GM23338 (cell line): ENCODE measurements around the gene PIAS4.

Source experiments
- CREB1 ChIP-seq: fragments of 250-450 bp; sonication (Bioruptor Pico); IDR thresholded peaks from 2 replicates; pipeline ENCODE4 v1.5.0; 2020; ENCODE audit warnings: low read depth, mild to moderate bottlenecking, moderate library complexity
- EZH2 ChIP-seq: fragments of 200-600 bp; sonication (generic); IDR thresholded peaks from one replicate; pipeline ENCODE4 v1.8.0; 2017; ENCODE audit warnings: antibody characterized with exemption, mild to moderate bottlenecking, low read depth; ENCODE audit not compliant: unreplicated experiment
- EZH2phosphoT487 ChIP-seq: fragments of 200-600 bp; sonication (generic); IDR thresholded peaks from one replicate; pipeline ENCODE4 v1.8.1; 2018; ENCODE audit warnings: antibody characterized with exemption; ENCODE audit not compliant: unreplicated experiment
- JUNB ChIP-seq: IDR thresholded peaks from one replicate; pipeline ENCODE4 v1.6.1; 2016; ENCODE audit warnings: antibody characterized with exemption; ENCODE audit not compliant: unreplicated experiment
- POLR2AphosphoS5 ChIP-seq: IDR thresholded peaks from 2 replicates; pipeline ENCODE4 v1.6.1; 2016; ENCODE audit warnings: antibody characterized with exemption, low read depth
- STAT1 ChIP-seq: IDR thresholded peaks from one replicate; pipeline ENCODE4 v1.6.1; 2016; ENCODE audit warnings: antibody characterized with exemption; ENCODE audit not compliant: unreplicated experiment
- ZNF114 ChIP-seq: fragments of 250-450 bp; sonication (Bioruptor Pico); IDR thresholded peaks from 2 replicates; pipeline ENCODE4 v1.5.0; 2020; ENCODE audit warnings: mild to moderate bottlenecking, moderate library complexity
- TF ChIP-seq, protein P1 (sequence below), 2 experiments: fragments of 200-600 bp in 1 of 2; sonication (generic) in 1 of 2; conservative IDR thresholded peaks; 2 replicates each; pipeline versions ENCODE4 v1.5.1 to v1.6.1; 2016 to 2017; ENCODE audit warnings: antibody characterized with exemption in 2 of 2, low read depth in 2 of 2, mild to moderate bottlenecking in 2 of 2, moderate library complexity in 1 of 2
- TF ChIP-seq, protein P2 (sequence below): IDR thresholded peaks from one replicate; pipeline ENCODE4 v1.6.1; 2018; ENCODE audit warnings: antibody characterized with exemption; ENCODE audit not compliant: unreplicated experiment
- TF ChIP-seq, protein P3 (sequence below): IDR thresholded peaks from 2 replicates; pipeline ENCODE4 v1.6.1; 2016; ENCODE audit warnings: antibody characterized with exemption

DNA sequence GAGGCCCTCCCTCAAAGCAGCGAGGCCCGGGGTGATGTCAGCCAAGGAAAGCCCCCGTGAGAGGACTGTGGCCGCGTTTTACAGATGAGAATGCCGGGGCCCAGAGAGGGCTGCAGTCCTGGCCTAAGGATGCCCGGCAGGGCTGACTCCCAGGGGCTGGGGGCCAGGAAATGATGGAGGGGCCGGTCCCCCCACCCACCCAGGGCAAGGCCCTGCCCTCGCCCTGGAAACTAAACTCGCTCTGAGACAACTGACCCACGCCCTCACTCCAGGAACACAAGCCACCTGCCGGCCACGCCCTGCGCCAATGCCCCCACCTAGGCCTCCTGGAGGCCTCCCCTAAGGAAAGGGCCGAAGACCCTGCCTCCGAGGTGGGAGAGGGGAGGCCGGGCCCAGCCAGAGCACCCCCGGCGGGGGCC is 51.9 kb downstream of the PIAS4 start:
- TF ChIP-seq, protein P1, sequence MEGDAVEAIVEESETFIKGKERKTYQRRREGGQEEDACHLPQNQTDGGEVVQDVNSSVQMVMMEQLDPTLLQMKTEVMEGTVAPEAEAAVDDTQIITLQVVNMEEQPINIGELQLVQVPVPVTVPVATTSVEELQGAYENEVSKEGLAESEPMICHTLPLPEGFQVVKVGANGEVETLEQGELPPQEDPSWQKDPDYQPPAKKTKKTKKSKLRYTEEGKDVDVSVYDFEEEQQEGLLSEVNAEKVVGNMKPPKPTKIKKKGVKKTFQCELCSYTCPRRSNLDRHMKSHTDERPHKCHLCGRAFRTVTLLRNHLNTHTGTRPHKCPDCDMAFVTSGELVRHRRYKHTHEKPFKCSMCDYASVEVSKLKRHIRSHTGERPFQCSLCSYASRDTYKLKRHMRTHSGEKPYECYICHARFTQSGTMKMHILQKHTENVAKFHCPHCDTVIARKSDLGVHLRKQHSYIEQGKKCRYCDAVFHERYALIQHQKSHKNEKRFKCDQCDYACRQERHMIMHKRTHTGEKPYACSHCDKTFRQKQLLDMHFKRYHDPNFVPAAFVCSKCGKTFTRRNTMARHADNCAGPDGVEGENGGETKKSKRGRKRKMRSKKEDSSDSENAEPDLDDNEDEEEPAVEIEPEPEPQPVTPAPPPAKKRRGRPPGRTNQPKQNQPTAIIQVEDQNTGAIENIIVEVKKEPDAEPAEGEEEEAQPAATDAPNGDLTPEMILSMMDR (conservative IDR thresholded peaks at IDR 0.05; ENCODE audit: low read depth in 2 of 2), result no peak
- TF ChIP-seq EZH2phosphoT487 (no peak), POLR2AphosphoS5 (no peak), EZH2 (no peak), CREB1 (CRISPR knock-in tag) (no peak), JUNB (no peak), ZNF114 (CRISPR knock-in tag) (no peak), STAT1 (no peak)
- TF ChIP-seq, protein P2, sequence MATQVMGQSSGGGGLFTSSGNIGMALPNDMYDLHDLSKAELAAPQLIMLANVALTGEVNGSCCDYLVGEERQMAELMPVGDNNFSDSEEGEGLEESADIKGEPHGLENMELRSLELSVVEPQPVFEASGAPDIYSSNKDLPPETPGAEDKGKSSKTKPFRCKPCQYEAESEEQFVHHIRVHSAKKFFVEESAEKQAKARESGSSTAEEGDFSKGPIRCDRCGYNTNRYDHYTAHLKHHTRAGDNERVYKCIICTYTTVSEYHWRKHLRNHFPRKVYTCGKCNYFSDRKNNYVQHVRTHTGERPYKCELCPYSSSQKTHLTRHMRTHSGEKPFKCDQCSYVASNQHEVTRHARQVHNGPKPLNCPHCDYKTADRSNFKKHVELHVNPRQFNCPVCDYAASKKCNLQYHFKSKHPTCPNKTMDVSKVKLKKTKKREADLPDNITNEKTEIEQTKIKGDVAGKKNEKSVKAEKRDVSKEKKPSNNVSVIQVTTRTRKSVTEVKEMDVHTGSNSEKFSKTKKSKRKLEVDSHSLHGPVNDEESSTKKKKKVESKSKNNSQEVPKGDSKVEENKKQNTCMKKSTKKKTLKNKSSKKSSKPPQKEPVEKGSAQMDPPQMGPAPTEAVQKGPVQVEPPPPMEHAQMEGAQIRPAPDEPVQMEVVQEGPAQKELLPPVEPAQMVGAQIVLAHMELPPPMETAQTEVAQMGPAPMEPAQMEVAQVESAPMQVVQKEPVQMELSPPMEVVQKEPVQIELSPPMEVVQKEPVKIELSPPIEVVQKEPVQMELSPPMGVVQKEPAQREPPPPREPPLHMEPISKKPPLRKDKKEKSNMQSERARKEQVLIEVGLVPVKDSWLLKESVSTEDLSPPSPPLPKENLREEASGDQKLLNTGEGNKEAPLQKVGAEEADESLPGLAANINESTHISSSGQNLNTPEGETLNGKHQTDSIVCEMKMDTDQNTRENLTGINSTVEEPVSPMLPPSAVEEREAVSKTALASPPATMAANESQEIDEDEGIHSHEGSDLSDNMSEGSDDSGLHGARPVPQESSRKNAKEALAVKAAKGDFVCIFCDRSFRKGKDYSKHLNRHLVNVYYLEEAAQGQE, result no peak
- TF ChIP-seq, protein P3, sequence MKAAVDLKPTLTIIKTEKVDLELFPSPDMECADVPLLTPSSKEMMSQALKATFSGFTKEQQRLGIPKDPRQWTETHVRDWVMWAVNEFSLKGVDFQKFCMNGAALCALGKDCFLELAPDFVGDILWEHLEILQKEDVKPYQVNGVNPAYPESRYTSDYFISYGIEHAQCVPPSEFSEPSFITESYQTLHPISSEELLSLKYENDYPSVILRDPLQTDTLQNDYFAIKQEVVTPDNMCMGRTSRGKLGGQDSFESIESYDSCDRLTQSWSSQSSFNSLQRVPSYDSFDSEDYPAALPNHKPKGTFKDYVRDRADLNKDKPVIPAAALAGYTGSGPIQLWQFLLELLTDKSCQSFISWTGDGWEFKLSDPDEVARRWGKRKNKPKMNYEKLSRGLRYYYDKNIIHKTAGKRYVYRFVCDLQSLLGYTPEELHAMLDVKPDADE, result no peak
